Stimulated activated naive CD8-positive, alpha-beta T cell treated with anti-CD3 and anti-CD28 coated beads, Interleukin-15, Interleukin-2, amounts not matched to agents 100 U/mL and 50 U/mL, for 24 hours (primary cell): ENCODE results near the gene ZBTB44.
"Not testable (repeated sequence)": the region's sequence is repeated elsewhere in the genome, so short reads cannot be mapped to it uniquely, and the experiment has no call there.

Experiments
- ATAC-seq: fragments of 150-1000 bp; cut with Tn5 transposase; one replicate; pipeline ENCODE4 v1.10.0; 2021
- DNase-seq: peaks from one replicate; pipeline ENCODE4 v3.0.0; 2021

The ZBTB44 gene

GRCh38 chr11:130249929-130250328 is 64.8 kb downstream of the ZBTB44 start:
- ATAC-seq: not testable (repeated sequence)

GRCh38 chr11:130249371-130249770 is 65.3 kb downstream of the ZBTB44 start:
- ATAC-seq: no peak
- no peak for DNase-seq

More at GRCh38 chr11:130249929-130250328, 64.8 kb downstream of the ZBTB44 start:
- not testable (repeated sequence) for DNase-seq

- ATAC-seq: no peak
- DNase-seq: no peak
Observed at GRCh38 chr11:130247319-130247718, 67.4 kb downstream of the ZBTB44 start.

GRCh38 chr11:130246738-130247137 is 68.0 kb downstream of the ZBTB44 start:
- no peak for ATAC-seq
- no peak for DNase-seq

GRCh38 chr11:130246270-130246669 is 68.4 kb downstream of the ZBTB44 start:
- no peak for DNase-seq

GRCh38 chr11:130245375-130245774 is 69.3 kb downstream of the ZBTB44 start:
- not testable (repeated sequence) for DNase-seq, ATAC-seq

More at GRCh38 chr11:130246270-130246669, 68.4 kb downstream of the ZBTB44 start:
- ATAC-seq: no peak

- no peak for DNase-seq
- no peak for ATAC-seq
Observed at GRCh38 chr11:130244848-130245247, 69.9 kb downstream of the ZBTB44 start.

- DNase-seq: no peak
- no peak for ATAC-seq
Observed at GRCh38 chr11:130243816-130244215, 70.9 kb downstream of the ZBTB44 start.

- ATAC-seq (no peak), DNase-seq (no peak)
Observed at GRCh38 chr11:130241713-130242112, 73.0 kb downstream of the ZBTB44 start.

GRCh38 chr11:130237282-130238006 is 77.3 kb downstream of the ZBTB44 start:
- ATAC-seq (no peak), DNase-seq (no peak)

GRCh38 chr11:130234315-130234714 is 80.4 kb downstream of the ZBTB44 start:
- ATAC-seq (no peak), DNase-seq (no peak)

- not testable (repeated sequence) for ATAC-seq, DNase-seq
Observed at GRCh38 chr11:130233888-130234287, 80.8 kb downstream of the ZBTB44 start.

- not testable (repeated sequence) for ATAC-seq, DNase-seq
Observed at GRCh38 chr11:130233486-130233885, 81.2 kb downstream of the ZBTB44 start.

- ATAC-seq (no peak), DNase-seq (no peak)
Observed at GRCh38 chr11:130227373-130227772, 87.3 kb downstream of the ZBTB44 start.

- peak; percentile 54 for ATAC-seq
- DNase-seq: no peak
Observed at GRCh38 chr11:130223291-130223971, 91.3 kb downstream of the ZBTB44 start.

GRCh38 chr11:130220311-130221035 is 94.2 kb downstream of the ZBTB44 start:
- ATAC-seq: no peak
- DNase-seq: no peak

GRCh38 chr11:130219148-130219547 is 95.6 kb downstream of the ZBTB44 start:
- ATAC-seq (no peak), DNase-seq (no peak)

GRCh38 chr11:130218501-130219070 is 96.1 kb downstream of the ZBTB44 start:
- DNase-seq (no peak), ATAC-seq (no peak)

- no peak for DNase-seq
- no peak for ATAC-seq
Observed at GRCh38 chr11:130217133-130218031, 97.3 kb downstream of the ZBTB44 start.

GRCh38 chr11:130216591-130217132 is 98.1 kb downstream of the ZBTB44 start:
- no peak for ATAC-seq
- no peak for DNase-seq

- no peak for ATAC-seq
- DNase-seq: no peak
Observed at GRCh38 chr11:130216221-130216550, 98.5 kb downstream of the ZBTB44 start.
